Adrenal gland (tissue), 12 donors: ENCODE measurements around the gene ADAM33. TPM values are rescaled to one million over a fixed set of nuclear protein-coding genes. Genes with fewer than 3 reads are reported as not detected.

Experiments
- DNase-seq, 7 donors: peaks; one replicate each; pipeline ENCODE4 v3.0.0-alpha.2; 2019 to 2020
- H3K27ac ChIP-seq, 5 donors: fragments of 200-600 bp; sonication (generic) in 4 of 5; 1 replicate in 3 of 5; 2 replicates in 2 of 5; pipeline versions ENCODE4 v1.5.1 to v1.8.0; 2016 to 2020; ENCODE audit warnings: mild to moderate bottlenecking in 1 of 5
- H3K27me3 ChIP-seq: fragments of 200-600 bp; 2 replicates; pipeline ENCODE4 v1.8.0; 2021
- H3K36me3 ChIP-seq, 2 donors: fragments of 200-600 bp; replicated peaks in 1 of 2; 1 replicate in 1 of 2; 2 replicates in 1 of 2; pipeline versions ENCODE4 v1.5.1 to v1.8.0; 2018 to 2022
- H3K4me1 ChIP-seq, 2 donors: fragments of 200-600 bp; replicated peaks in 1 of 2; 1 replicate in 1 of 2; 2 replicates in 1 of 2; pipeline versions ENCODE4 v1.5.1 to v1.8.0; 2018 to 2021
- H3K4me3 ChIP-seq, 4 donors: fragments of 200-600 bp; sonication (generic) in 3 of 4; one replicate each; pipeline ENCODE4 v1.5.1; 2016 to 2018
- H3K9me3 ChIP-seq, 3 donors: fragments of 200-600 bp; sonication (generic) in 1 of 3; replicated peaks in 1 of 3; 1 replicate in 2 of 3; 2 replicates in 1 of 3; pipeline versions ENCODE4 v1.5.1 to v1.8.0; 2016 to 2021
- CTCF ChIP-seq, 6 experiments: fragments of 450-650 bp in 4 of 6; fragments of 200-600 bp in 2 of 6; sonication (generic) in 1 of 6; IDR thresholded peaks; 1 replicate in 5 of 6; 2 replicates in 1 of 6; pipeline versions ENCODE4 v1.5.1 to v1.8.0; 2016 to 2021; ENCODE audit warnings: antibody characterized with exemption in 6 of 6, mild to moderate bottlenecking in 2 of 6, moderate library complexity in 1 of 6
- POLR2A ChIP-seq, 2 donors: fragments of 450-650 bp; IDR thresholded peaks; one replicate each; pipeline ENCODE4 v1.6.1; 2017; ENCODE audit warnings: antibody characterized with exemption in 2 of 2, mild to moderate bottlenecking in 2 of 2, moderate library complexity in 1 of 2
- WGBS, 4 donors: extraction: QIAGEN DNeasy Blood & Tissue Kit in 2 of 4; methylation state at CpG; one replicate each; pipeline versions ENCODE4 v1.1.5 to v1.1.7; 2013 to 2017; 5-methylcytosine and 5-hydroxymethylcytosine counted together
- intact Hi-C, 2 donors: fragments of 100-400 bp; cut with DNase I; formaldehyde crosslinking; loops; one replicate each; pipeline versions ENCODE4 v1.14.1 to v1.15.0; 2022 to 2023
- polyA plus RNA-seq, 3 donors: library from polyadenylated mRNA; stranded (reverse); fragments of 200-250 nt in 2 of 3; fragments of 350-450 nt in 1 of 3; fragmentation: Illumina TruSeq in 1 of 3; extraction: RNeasy Lipid Tissue Mini Kit (QIAGEN cat#74804) in 1 of 3; gene quantifications; one replicate each; pipeline ENCODE4 v1.2.3, GENCODE V29; 2013 to 2014
- total RNA-seq, 9 donors: library from RNA; depleted of rRNA in 4 of 9; stranded (reverse); fragments of >200 nt in 4 of 9; fragments of 120-200 nt in 1 of 9; fragmentation: NEBNext Ultra II Directional in 1 of 9; extraction: Animal tissue kit (Norgen Biotek cat#: 25700) in 1 of 9; gene quantifications; one replicate each; pipeline versions ENCODE4 v1.1.0 to v1.2.4, GENCODE V29; 2013 to 2023
- donor health status: healthy with polysubstance abuse.
- donor health status: Bipolar disorder and iron deficiency.
- donor health status: DM: yes; HTN: yes; CAD: no.
- donor health status: DM: no; HTN: no; CAD: no.
- donor health status: DM: no; HTN: no; CAD: no.
- donor health status: DM: yes; HTN: yes; CAD: no.

ADAM33 gene
- total and polyA plus RNA-seq, 12 donors, result 0.42 to 65.0 (median 2.0) TPM

GRCh38 chr20:3704087-3704486, 22.3 kb upstream of the ADAM33 start:
- H3K9me3 ChIP-seq, result no peaks in the 10 kb centered on the region
- no peak overlapping the region for H3K4me3 ChIP-seq
- H3K36me3 ChIP-seq, result no peaks in the 10 kb centered on the region
- TF ChIP-seq CTCF (IDR thresholded peaks at IDR 0.05), result no peak
- no peak for TF ChIP-seq POLR2A (IDR thresholded peaks at IDR 0.05)
- no peaks in the 10 kb centered on the region for H3K4me1 ChIP-seq
- no peaks in the 10 kb centered on the region for H3K27me3 ChIP-seq
- 77 to 88% (median 81%) methylated on average over 5 of the region's 5 CpGs for WGBS, 4 donors
- no peak for DNase-seq
- no peak overlapping the region for H3K27ac ChIP-seq
- intact Hi-C loops, result no loop called here

- no peaks in the 10 kb centered on the region for H3K36me3 ChIP-seq
- no peak for DNase-seq
- H3K4me1 ChIP-seq, result no peaks in the 10 kb centered on the region
- H3K27me3 ChIP-seq, result no peaks in the 10 kb centered on the region
- no peaks in the 10 kb centered on the region for H3K9me3 ChIP-seq
- intact Hi-C loops, result no loop called here
- 94 to 97% (median 96%) methylated on average over 4 to 11 of the region's 11 CpGs for WGBS, 4 donors
- no peak overlapping the region for H3K27ac ChIP-seq
- H3K4me3 ChIP-seq, result no peak overlapping the region
- TF ChIP-seq POLR2A (IDR thresholded peaks at IDR 0.05) (no peak), CTCF (IDR thresholded peaks at IDR 0.05) (no peak)
Observed at GRCh38 chr20:3702611-3703391, 21.0 kb upstream of the ADAM33 start.

DNA sequence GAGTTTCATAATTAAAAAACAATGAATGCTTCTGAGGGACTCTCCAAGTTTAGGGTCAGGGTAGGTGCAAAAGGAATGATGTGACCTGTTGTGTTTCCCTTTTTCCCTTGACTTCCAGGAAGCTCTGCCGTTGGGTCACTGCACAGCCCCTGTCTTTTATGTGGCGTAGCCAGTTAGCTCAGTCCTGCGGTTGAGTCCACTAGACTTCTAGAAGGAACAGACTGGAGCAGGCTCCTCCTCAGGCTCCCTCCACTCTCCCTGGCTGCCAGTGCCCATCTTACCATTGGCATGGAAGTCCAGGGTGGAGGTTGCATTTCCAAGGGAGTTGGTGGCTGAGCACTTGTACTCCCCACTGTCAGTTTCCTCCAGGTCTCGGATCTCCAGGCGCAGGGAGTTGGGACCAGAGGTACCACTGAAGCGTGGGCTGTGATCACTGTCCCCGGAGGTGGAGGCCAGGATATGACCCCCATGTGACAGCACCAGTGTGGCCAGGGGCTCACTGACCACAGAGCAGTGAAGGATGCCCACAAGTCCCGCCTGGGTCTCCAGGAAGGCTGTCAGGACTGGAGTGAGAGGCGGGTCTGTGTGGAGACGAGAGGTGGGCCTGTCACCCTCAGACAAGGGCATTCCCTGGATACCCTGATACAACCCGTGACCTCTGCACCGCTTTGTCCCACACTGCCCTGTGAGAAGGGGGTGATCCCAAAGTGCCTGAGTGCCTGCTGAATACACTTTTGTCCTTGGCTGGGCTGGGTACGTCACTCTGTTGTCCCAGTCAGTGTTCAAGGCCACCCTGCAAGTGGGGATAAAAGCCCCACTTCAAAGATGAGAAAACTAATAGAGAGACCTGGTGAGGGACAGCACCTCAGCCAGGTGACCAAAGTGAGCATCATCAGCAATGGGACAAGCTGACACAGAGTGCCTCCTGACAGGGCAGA, 19.5 kb upstream of the ADAM33 start:
- no peaks in the 10 kb centered on the region for H3K9me3 ChIP-seq
- H3K36me3 ChIP-seq, result no peaks in the 10 kb centered on the region
- WGBS, 4 donors, result 72 to 83% (median 79%) methylated on average over 6 to 13 of the region's 13 CpGs
- no peak overlapping the region for H3K4me3 ChIP-seq
- no peak overlapping the region for H3K27ac ChIP-seq
- intact Hi-C loops, result no loop called here
- H3K27me3 ChIP-seq, result no peaks in the 10 kb centered on the region
- TF ChIP-seq POLR2A (IDR thresholded peaks at IDR 0.05), result no peak
- H3K4me1 ChIP-seq, result no peaks in the 10 kb centered on the region
- DNase-seq, result no peak

DNA sequence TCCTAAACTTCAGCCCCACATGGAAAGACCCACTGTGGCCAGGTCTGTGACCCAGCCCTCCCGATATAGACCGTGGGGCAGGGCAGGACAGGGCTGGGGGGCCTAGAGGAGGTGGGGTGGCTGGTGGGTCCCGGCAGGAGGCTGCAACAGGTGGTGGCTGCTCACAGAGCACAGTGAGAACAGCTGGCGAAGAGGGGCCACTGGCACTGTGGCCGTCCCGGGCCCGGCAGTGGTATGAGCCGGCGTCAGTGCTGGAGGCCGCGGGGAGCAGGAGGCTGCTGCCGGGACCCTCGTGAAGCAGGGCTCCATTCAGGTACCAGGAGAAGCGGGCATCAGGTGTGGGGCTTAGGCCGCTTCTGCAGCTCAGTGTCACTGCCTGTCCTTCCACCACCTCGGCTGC, 17.2 kb upstream of the ADAM33 start:
- Histone ChIP-seq H3K4me1 (no peaks in the 10 kb centered on the region), H3K27me3 (no peaks in the 10 kb centered on the region), H3K9me3 (no peaks in the 10 kb centered on the region), H3K27ac (no peak overlapping the region), H3K4me3 (no peak overlapping the region), H3K36me3 (no peaks in the 10 kb centered on the region)
- no peak for DNase-seq
- 84 to 93% (median 88%) methylated on average over 14 to 16 of the region's 16 CpGs; no CpG with 5 or more reads in 1 of the 4 donors for WGBS, 4 donors
- no peak for TF ChIP-seq CTCF (IDR thresholded peaks at IDR 0.05)
- TF ChIP-seq POLR2A (IDR thresholded peaks at IDR 0.05), result no peak
- intact Hi-C loops, result no loop called here
